GM18909 (cell line): ENCODE measurements around the gene YPEL4.

Source experiments
- ATAC-seq: cut with Tn5 transposase; IDR thresholded peaks from one replicate; pipeline ENCODE4 v1.9.1; 2021; ENCODE audit warnings: mild to moderate bottlenecking; ENCODE audit not compliant: unreplicated experiment, poor library complexity

The YPEL4 gene

GRCh38 chr11:57635246-57635645 is 14.5 kb downstream of the YPEL4 start:
- no peak for ATAC-seq

GRCh38 chr11:57634311-57634710 is 15.4 kb downstream of the YPEL4 start:
- ATAC-seq = no peak

DNA sequence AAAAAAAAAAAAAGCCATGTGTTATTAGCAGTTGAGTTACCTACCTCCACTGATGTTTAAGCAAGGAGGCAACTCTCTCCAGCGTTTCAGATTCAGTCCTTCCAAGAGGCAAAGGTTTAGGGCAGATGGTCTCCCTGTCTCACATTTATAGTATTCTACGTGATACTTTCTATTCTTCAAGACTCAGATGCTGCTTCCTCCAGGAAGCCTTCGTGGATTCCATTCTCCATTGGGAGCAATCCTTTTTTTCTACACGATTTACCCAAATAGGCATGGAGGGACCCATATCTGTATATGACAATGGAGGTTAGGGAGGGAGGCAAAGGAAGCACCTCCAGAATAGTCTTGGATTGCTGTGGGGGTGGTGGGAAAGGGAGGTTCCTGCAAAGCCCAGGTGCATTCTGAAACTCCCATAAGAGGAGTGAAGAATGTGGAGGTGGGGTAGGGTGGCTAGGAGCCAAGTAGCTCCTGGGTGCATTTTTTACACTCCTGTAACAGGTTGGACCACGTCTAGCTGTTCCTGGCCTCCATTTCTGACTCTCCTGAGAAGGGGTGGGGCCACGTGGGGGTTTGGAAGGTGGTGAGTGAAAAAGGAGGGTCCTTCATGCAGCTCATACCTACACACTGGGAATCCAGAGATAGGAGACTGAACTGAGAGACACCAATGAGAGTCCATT is 16.2 kb downstream of the YPEL4 start:
- ATAC-seq = no peak

DNA sequence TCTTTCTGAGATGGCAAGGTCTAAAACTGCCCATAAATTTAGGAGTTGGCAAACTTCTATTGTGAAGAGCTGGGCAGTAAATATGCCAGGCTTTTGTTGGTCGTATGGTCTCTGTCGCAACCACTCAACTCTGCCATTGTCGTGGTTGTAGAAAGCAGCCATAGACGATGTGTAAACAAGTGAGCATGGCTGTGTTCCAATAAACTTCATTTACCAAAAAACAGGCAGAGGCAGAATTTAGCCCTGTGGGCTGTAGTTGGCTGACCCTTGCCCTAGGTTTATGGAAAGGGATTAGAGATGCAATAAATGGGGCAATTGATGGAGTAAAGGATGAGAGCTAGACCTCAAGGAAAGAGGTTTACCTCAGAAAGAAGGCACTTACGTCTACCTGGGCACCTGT is 17.6 kb downstream of the YPEL4 start:
- no peak for ATAC-seq

GRCh38 chr11:57630171-57630570 is 19.5 kb downstream of the YPEL4 start:
- no peak for ATAC-seq

GRCh38 chr11:57626895-57627294 is 22.8 kb downstream of the YPEL4 start:
- ATAC-seq = no peak

DNA sequence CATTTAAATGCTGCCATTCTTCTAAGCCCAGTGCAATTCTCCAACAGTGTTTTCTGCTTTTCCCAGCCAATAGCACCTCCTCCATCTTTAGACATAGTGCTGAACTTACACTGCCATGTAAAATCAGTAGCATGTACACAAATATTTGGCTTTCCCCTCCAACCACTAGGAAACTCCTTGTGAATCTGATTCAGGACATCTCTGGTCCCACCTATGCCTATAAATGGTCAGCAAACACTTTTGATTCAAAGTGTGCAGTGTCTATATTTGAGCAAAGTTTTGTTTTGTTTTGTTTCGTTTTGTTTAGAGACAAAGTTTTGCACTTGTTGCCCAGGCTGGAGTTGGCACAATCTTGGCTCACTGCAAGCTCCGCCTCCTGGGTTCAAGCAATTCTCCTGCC is 24.8 kb downstream of the YPEL4 start:
- no peak for ATAC-seq

DNA sequence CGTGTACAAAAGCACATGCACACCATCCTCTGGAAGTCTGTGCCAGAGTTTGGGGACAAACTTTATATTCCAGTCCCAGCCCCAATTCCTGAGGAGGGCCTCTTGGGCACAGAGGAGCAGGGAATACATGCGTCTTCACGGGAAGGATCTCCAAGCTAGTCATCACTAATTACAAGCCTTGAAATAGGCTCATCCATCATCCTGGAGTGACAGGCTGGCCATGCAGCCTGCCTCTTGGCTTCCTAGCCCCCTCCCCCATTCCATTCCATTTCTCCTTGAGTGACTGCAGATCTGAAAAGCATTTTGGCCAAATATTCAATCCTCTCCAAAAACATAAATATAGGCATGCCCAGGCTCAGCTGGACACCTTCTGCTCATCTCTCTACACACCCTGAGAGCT is 27.4 kb downstream of the YPEL4 start:
- no peak for ATAC-seq

DNA sequence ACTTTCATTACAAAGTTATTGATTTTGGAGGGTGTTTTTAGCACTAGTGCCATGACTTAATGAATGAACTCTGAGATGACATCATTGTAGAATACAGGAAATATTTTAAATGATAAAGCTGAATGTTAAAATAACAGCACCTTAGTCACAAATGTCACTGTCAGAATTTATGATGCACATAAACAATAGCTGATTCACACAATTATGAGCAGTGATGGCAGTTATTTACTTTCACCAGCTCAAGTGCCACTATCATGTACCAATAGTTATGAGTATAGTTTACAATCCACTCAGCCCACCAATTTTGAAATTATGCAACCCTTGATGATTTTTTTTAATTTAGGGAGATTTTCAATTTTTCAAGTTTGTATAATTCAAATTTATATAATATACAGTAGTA is 29.2 kb downstream of the YPEL4 start:
- no peak for ATAC-seq

DNA sequence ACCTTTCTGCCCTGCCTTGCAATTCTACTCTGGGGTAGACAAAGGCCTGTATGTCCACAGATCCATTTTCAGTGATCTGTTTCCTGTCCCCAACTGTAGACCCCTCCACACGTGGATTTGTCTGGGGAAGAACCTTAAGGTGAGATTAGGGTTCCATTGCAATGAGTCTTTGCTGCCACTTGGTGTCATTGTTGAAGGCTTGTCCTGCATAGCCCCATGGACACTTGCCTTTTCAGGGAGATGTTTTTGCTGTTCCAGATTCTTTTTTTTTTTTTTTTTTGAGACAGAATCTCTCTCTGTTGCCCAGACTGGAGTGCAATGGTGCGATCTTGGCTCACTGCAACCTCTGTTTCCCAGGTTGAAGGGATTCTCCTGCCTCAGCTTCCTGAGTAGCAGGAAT is 30.4 kb downstream of the YPEL4 start:
- no peak for ATAC-seq

DNA sequence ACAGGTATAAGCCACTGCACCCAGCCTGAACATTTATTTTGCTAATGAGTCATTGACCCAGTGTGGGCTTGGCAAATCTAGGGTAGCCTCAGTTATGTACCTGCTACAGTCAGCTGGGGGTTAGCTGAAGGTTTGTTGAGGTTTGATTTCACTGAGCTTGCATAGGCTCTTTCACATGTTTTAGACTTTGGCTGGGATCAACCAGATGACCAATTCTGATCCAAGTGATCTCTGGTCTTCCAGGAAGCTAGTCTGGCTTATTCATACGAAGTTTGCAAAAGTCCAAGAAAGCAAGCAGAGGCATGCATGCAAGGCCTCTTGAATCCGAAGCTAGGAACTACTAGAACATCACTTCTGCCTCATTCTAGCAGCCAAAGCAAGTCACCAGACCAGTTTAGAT is 31.3 kb downstream of the YPEL4 start:
- ATAC-seq = no peak

DNA sequence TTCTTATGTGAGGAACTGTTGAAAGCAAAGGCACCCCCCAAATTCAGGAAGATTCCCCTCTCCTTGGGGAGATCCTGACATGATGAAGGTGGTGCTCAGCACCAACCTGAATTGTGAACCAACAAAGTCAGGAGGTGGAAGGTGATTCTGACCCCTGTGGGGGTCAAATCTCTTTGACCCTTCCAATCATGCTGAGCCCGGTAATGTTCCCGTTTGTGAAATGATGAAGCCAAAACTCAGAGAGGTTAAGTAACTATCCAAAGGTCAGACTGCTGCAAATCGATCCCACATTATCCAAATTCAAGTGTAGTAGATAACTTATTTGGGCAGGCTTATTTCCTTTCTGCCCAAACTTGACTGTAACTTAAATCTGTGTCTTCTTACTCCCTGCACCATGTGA is 33.1 kb downstream of the YPEL4 start:
- ATAC-seq = no peak

GRCh38 chr11:57615308-57615707 is 34.4 kb downstream of the YPEL4 start:
- no peak for ATAC-seq

- ATAC-seq = no peak
These were observed 35.4 kb downstream of the YPEL4 start for GRCh38 chr11:57614234-57614772.

- ATAC-seq = no peak
These were observed 39.5 kb downstream of the YPEL4 start for GRCh38 chr11:57610170-57610569.

DNA sequence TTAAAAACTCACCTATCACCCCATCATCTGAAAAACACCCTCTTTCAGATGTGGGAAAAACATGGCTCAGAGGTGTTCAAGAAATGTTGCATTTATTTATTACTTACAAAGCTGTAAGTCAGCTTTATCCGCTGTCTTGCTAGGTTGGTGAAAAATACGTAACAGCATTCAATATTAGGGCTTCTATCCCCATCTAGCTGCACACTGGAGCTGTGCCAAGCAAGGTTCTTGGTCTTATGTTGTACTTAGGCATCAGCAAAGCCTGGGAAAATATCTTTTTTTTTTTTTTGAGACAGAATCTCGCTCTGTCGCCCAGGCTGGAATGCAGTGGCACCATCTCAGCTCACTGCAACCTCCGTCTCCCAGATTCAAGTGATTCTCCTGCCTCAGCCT is 44.7 kb downstream of the YPEL4 start:
- ATAC-seq = no peak

- no peak for ATAC-seq
These were observed 45.2 kb downstream of the YPEL4 start for GRCh38 chr11:57604296-57605027.

GRCh38 chr11:57601297-57601696 is 48.4 kb downstream of the YPEL4 start:
- no peak for ATAC-seq

GRCh38 chr11:57599381-57599780 is 50.3 kb downstream of the YPEL4 start:
- no peak for ATAC-seq

DNA sequence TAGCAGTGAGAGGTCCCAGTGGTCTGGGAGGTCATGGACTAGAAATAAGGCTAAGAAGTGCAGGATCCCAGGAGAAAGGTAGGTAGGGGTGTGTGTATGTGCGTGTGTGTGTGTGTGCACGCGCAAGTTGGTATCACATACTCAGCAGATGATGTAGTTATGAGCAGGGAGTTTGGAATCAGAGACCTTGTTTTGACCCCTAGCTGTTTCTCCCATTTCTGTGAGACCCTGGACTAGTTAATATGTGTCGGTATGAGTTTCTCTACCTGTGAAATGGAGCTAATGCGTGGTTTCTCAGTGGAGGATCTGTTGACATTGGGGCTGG is 50.9 kb downstream of the YPEL4 start:
- ATAC-seq = no peak

DNA sequence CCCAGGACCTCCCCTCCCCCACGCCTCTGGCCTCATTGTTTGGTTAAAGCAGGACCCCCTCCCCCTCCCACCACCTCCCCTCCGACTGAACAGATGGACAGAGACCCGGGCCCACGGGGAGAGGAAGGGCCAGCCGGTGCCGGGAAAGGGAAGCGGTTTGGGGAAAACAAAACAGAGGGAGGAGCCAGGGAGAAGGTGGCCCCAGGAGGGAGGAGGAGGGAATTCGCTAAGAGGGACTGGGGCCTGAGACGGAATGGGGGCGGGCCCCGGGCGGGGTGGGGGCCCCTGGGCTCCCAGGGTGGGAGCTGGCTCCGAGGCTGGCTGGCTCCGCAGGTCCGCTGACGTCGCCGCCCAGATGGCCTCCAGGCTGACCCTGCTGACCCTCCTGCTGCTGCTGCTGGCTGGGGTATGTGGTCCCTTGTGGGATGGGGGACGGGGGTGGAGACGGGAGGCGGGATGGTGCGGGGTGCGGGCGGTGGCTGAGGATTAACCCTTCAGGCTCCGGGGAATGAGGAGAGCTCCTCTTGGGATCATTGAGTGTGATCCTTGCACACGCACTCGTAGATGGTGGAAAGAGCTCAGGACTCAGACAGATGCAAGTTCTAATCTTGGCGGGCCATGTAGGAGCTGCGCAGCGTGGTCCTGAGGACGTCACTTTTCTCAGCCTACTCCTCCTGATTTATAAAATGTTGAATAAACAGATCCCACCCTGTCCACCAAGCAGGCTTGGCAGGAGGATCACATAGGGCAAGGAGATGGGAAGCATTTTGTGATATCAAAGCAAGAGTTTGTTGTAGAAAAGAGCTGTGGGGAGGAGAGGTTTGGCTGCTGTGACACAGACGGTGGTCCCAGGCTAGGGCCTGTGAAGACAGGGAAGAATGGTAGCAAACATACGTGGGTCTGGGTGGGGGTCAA is 51.5 kb downstream of the YPEL4 start:
- ATAC-seq = no peak
